ENCODE data around the gene MLEC. TPM values are rescaled to one million over a fixed set of nuclear protein-coding genes. Genes with fewer than 3 reads are reported as not detected.
A peak's percentile ranks its signal among the peaks of the same experiment; 100 is the strongest.

Gene MLEC
- total RNA-seq, 1 donor from 2014 or later = 98.1 TPM

DNA sequence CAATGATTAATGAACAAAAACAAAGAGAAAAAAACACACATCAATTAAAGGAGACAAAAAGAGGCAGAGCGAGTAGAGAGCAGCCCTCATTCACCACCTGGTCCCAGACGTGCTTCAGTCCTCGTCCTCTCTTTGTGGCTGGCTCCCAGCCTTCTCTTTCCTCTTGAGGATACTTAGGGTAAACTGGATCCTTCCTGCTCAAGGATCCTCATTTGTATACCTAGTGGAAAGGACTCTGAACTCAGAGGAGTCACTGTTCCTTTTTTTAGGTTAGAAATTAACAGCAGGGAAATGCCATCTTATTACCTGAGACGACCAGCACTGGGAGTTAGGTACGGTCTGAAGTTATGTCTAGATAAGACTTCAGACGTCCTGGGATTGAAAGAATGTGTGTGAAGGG lies 9.7 kb downstream of the MLEC start:
- ATAC-seq = peak; percentile 48 to 84
- TF ChIP-seq, protein P1, sequence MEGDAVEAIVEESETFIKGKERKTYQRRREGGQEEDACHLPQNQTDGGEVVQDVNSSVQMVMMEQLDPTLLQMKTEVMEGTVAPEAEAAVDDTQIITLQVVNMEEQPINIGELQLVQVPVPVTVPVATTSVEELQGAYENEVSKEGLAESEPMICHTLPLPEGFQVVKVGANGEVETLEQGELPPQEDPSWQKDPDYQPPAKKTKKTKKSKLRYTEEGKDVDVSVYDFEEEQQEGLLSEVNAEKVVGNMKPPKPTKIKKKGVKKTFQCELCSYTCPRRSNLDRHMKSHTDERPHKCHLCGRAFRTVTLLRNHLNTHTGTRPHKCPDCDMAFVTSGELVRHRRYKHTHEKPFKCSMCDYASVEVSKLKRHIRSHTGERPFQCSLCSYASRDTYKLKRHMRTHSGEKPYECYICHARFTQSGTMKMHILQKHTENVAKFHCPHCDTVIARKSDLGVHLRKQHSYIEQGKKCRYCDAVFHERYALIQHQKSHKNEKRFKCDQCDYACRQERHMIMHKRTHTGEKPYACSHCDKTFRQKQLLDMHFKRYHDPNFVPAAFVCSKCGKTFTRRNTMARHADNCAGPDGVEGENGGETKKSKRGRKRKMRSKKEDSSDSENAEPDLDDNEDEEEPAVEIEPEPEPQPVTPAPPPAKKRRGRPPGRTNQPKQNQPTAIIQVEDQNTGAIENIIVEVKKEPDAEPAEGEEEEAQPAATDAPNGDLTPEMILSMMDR (IDR thresholded peaks at IDR 0.05) = no peak
- Histone ChIP-seq H3K27ac (no peak overlapping the region), H3K27me3 (ENCODE audit: low read depth) (no peaks in the 10 kb centered on the region), H3K9me3 (no peaks in the 10 kb centered on the region), H3K4me3 (no peak overlapping the region), H3K4me1 (peaks cover 46% of the 10 kb centered on the region), H3K36me3 (peaks cover 88% of the 10 kb centered on the region)
- intact Hi-C loops (cut with DNase I) = no loop called here
- DNase-seq = no peak

DNA sequence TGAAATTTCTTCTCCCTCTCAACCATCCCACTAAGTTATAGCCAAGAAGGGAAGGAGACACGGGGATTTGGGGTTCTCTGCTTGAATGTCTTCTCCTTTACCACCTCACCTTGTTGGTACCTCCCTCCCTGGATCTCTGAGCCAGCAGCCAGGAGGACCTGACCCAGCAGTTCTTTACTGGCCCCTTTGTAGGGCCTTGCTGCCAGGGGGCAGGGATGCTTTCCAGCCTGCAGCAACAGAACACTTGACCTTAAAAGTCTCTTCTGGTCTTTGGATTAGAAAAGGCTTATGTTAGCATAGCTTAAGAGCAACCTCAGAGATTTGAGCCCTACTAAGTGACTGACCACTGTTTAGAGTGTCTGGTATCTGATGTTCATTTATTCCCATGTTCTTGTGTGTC lies 10.4 kb downstream of the MLEC start:
- H3K4me3 ChIP-seq = no peak overlapping the region
- ATAC-seq = peak in 1 of 2 donors; percentile 49
- no peak for DNase-seq
- no peaks in the 10 kb centered on the region for H3K27me3 ChIP-seq (ENCODE audit: low read depth)
- TF ChIP-seq, protein P1 (IDR thresholded peaks at IDR 0.05) = no peak
- H3K9me3 ChIP-seq = no peaks in the 10 kb centered on the region
- intact Hi-C loops (cut with DNase I) = no loop called here
- peaks cover 94% of the 10 kb centered on the region for H3K36me3 ChIP-seq
- H3K4me1 ChIP-seq = peaks cover 39% of the 10 kb centered on the region
- peak overlapping the region; percentile 54 for H3K27ac ChIP-seq

DNA sequence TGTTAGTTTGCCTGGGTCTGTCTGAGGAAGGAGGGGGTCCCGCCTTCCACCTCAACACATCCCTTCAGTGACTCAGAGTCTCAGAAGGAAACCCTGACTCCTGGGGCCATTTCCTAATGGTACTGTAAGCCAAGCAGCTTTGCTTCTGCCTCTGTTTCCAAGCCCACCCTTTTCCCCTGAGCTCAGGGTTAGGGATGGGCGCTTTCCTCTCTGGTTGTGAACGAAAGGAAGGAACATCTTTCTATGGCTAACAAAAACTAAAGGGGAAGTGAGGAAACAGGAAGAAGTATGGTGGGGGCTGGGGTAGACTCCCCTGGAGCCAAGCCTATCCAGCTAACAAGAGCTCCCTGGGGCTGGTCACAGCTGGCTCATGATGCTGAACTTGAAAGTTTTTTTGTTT lies 11.7 kb downstream of the MLEC start:
- DNase-seq = no peak
- H3K4me1 ChIP-seq = peaks cover 41% of the 10 kb centered on the region
- ATAC-seq = peak in 1 of 2 donors; percentile 34
- peaks cover 91% of the 10 kb centered on the region for H3K36me3 ChIP-seq
- H3K27me3 ChIP-seq (ENCODE audit: low read depth) = no peaks in the 10 kb centered on the region
- peak overlapping the region; percentile 54 for H3K27ac ChIP-seq
- TF ChIP-seq, protein P1 (IDR thresholded peaks at IDR 0.05) = no peak
- no peaks in the 10 kb centered on the region for H3K9me3 ChIP-seq
- intact Hi-C loops (cut with DNase I) = no loop called here
- H3K4me3 ChIP-seq = no peak overlapping the region

DNA sequence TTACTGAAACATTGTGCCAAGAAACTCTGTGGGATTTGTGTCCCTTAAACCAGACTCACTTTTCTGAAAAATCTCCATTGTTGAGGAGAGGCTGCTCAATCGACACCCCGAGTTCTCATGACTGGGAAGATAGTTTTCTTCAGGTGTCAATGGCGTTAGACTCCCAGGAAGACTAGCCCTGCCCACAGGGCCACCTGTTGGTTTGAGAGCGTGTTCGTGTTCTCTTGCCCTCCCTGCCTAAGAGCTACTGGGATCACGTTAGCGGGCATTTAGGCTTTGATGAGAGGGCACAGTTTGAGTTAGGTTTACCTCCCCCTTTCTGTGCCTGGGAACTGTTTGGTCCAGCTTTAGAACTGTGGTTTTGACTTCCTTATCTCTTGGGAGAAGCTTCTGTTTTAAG lies 12.6 kb downstream of the MLEC start:
- no peak overlapping the region for H3K27ac ChIP-seq

DNA sequence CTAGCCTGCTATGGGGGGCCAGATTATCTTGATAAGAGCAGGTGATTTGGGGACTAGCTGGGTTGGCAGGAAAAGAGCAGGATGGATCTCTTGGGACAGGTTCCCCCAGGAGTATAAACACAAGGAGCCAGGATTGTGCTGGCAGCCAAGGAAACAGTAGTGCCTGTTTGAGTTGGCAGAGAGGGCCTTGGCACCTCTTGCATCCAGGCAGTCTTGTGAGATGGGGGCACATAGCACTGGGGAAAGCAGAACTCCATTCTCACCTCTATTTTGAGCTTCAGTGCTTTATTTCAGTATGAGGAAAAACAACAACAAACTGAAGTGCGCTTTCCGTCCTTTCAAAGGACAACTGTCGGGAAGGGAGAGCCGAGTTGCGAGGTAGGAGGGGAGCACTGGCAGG lies 13.9 kb downstream of the MLEC start:
- H3K4me3 ChIP-seq = no peak overlapping the region
- peaks cover 74% of the 10 kb centered on the region for H3K36me3 ChIP-seq
- intact Hi-C loops (cut with DNase I) = no loop called here
- ATAC-seq (no peak), DNase-seq (no peak)
- TF ChIP-seq, protein P1 (IDR thresholded peaks at IDR 0.05) = no peak
- no peak overlapping the region for H3K27ac ChIP-seq
- H3K9me3 ChIP-seq = no peaks in the 10 kb centered on the region
- no peaks in the 10 kb centered on the region for H3K27me3 ChIP-seq (ENCODE audit: low read depth)
- H3K4me1 ChIP-seq = peaks cover 48% of the 10 kb centered on the region

More for the DNA sequence above, 12.6 kb downstream of the MLEC start:
- intact Hi-C loops (cut with DNase I) = no loop called here
- ATAC-seq (no peak), DNase-seq (no peak)
- peaks cover 48% of the 10 kb centered on the region for H3K4me1 ChIP-seq
- no peaks in the 10 kb centered on the region for H3K9me3 ChIP-seq
- H3K27me3 ChIP-seq (ENCODE audit: low read depth) = no peaks in the 10 kb centered on the region
- H3K36me3 ChIP-seq = peaks cover 82% of the 10 kb centered on the region
- H3K4me3 ChIP-seq = no peak overlapping the region
- TF ChIP-seq, protein P1 (IDR thresholded peaks at IDR 0.05) = no peak

DNA sequence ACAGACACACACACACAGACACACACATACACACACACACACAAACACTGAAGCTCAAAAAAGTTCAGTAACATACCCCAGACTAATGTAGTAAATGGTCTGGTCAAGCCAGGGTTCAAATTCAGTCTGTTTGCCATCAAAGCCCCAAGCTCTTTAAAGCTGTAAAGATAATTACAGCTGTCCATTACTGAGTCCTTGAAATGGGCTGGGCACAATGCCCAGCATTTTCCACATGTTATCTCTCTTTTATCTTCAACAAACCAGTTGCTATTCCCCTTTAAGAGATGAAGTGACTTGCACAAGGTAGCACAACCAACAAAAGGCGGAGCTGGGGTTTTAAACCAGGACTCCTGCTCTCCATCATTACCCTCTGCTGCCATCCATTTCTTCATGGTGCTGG lies 15.7 kb downstream of the MLEC start:
- DNase-seq (no peak), ATAC-seq (no peak)
- intact Hi-C loops (cut with DNase I) = no loop called here
- Histone ChIP-seq H3K27me3 (ENCODE audit: low read depth) (no peaks in the 10 kb centered on the region), H3K4me3 (no peak overlapping the region), H3K9me3 (no peaks in the 10 kb centered on the region), H3K36me3 (peaks cover 56% of the 10 kb centered on the region), H3K27ac (no peak overlapping the region), H3K4me1 (peaks cover 43% of the 10 kb centered on the region)
- TF ChIP-seq, protein P1 (IDR thresholded peaks at IDR 0.05) = no peak

Data from lower lobe of right lung (tissue), 2 donors.